Activated CD4-positive, alpha-beta T cell treated with anti-CD3 and anti-CD28 coated beads, Interleukin-2, amount 50 U/mL, for 4 hours (primary cell): ENCODE measurements around the gene ZNF235.
"Not testable (repeated sequence)": the region's sequence is repeated elsewhere in the genome, so short reads cannot be mapped to it uniquely, and the experiment has no call there.

ENCODE experiments used
- DNase-seq, 2 experiments: peaks; one replicate each; pipeline ENCODE4 v3.0.0-alpha.2; 2020

ZNF235 gene

DNA sequence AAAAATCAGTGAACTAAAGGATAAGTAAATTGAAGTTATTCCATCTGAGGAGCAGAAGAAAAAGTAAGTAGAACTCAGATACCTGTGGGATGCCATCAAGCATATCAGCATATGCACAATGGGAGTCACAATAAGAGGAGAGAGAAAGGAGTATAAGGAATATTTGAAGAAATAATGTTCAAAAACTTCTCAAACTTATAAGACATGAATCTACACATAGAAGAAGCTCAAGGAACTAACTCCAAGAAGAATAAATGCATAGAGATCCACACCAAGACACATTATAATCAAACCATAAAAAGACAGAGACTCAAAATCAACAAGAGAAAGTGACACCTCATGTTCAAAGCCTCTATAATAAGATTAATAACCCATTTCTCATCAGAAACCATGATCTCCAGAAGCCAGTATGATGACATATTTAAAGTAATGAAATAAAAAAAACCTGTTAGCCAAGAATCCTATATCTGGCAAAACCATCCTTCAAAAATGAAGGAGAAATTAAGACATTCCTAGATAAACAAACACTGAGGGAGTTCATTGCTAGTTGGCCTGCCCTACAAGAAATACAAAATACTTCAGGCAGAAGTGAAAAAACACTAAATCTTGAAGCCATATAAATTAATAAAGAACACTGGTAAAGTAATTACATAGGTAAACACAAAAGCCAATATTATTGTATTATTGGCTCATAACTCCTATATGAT, 49.0 kb downstream of the ZNF235 start:
- no peak for DNase-seq

DNA sequence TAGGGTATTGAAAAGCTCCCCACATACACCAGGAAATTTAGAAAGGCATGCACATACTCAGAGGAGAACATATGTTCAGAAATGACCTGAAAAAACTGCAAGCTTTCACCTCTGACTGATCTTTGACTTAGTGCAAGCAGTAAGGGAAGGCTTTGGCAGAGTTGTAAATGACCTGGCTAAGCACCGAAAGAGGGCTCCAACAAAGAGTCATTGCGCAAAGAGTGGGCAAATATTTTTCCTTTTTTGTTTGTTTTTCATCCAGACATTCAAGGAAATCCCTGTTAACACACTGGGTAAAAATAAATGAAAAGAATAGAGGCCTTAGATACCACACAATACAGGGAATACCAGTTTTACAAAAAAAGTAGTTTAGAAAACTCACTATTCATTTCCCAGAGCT, 50.3 kb downstream of the ZNF235 start:
- DNase-seq, result no peak

DNA sequence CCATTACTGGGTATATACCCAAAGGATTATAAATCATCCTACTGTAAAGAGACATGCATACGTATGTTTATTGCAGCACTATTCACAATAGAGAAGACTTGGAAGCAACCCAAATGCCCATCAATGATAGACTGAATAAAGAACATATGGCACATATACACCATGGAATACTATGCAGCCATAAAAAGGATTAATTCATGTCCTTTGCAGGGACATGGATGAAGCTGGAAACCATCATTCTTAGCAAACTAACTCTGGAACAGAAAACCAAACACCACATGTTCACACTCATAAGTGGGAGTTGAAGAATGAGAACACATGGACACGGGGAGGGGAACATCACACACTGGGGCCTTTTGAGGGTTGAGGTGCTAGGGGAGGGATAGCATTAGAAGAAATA, 51.4 kb downstream of the ZNF235 start:
- not testable (repeated sequence) for DNase-seq

DNA sequence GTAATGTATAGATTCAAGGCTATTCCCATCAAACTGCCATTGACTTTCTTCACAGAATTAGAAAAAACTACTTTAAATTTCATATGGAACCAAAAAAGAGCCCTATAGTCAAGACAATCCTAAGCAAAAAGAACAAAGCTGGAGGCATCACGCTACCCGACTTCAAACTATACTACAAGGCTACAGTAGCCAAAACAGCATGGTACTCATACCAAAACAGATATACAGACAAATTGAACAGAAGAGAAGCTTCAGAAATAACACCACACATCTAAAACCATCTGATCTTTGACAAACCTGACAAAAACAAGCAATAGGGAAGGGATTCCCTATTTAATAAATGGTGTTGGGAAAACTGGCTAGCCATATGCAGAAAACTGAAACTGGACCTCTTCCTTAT, 52.5 kb downstream of the ZNF235 start:
- DNase-seq, result not testable (repeated sequence)

- DNase-seq, result no peak
These were observed 68.4 kb downstream of the ZNF235 start for GRCh38 chr19:44236384-44236783.
